DND-41 (cell line): ENCODE measurements around the gene SCG5.

Experiments
- ATAC-seq: fragments of 200-7000 bp; cut with Tn5 transposase; 3 replicates; pipeline ENCODE4 v1.9.1; 2021; ENCODE audit warnings: low read depth; ENCODE audit not compliant: insufficient read depth
- DNase-seq: peaks from one replicate; pipeline ENCODE4 v3.0.0-alpha.2; 2020
- H2AFZ ChIP-seq: 2 replicates; pipeline ENCODE4 v1.6.0; 2012; ENCODE audit warnings: low read depth, low read length
- H3K27ac ChIP-seq: 2 replicates; pipeline ENCODE4 v1.5.1; 2012; ENCODE audit warnings: low read length, inconsistent platforms
- H3K27me3 ChIP-seq: fragments of 200-600 bp; sonication (generic); 2 replicates; pipeline ENCODE4 v1.6.0; 2012; ENCODE audit warnings: low read length, mild to moderate bottlenecking, inconsistent platforms; ENCODE audit not compliant: insufficient read depth, poor library complexity
- H3K36me3 ChIP-seq: 2 replicates; pipeline ENCODE4 v1.5.1; 2012; ENCODE audit warnings: low read length, inconsistent platforms; ENCODE audit not compliant: insufficient read depth
- H3K4me1 ChIP-seq: 2 replicates; pipeline ENCODE4 v1.5.1; 2012; ENCODE audit warnings: mild to moderate bottlenecking, low read length; ENCODE audit not compliant: insufficient read depth
- H3K4me2 ChIP-seq: 2 replicates; pipeline ENCODE4 v1.6.0; 2012; ENCODE audit warnings: mild to moderate bottlenecking, moderate library complexity, low read length, inconsistent platforms; ENCODE audit not compliant: insufficient read depth
- H3K4me3 ChIP-seq, 2 experiments: fragments of 200-600 bp in 1 of 2; shearing (Covaris generic) in 1 of 2; 2 replicates each; pipeline ENCODE4 v1.5.1; 2012 to 2016; ENCODE audit warnings: inconsistent platforms in 2 of 2, low read length in 2 of 2, mild to moderate bottlenecking in 2 of 2, low read depth in 1 of 2, moderate library complexity in 1 of 2
- H3K79me2 ChIP-seq: 2 replicates; pipeline ENCODE4 v1.6.0; 2012; ENCODE audit warnings: low read length, inconsistent platforms; ENCODE audit not compliant: insufficient read depth
- H3K9ac ChIP-seq: 2 replicates; pipeline ENCODE4 v1.6.0; 2012; ENCODE audit warnings: low read depth, mild to moderate bottlenecking, inconsistent platforms, low read length, moderate library complexity
- H3K9me3 ChIP-seq: 2 replicates; pipeline ENCODE4 v1.5.1; 2012; ENCODE audit warnings: low read length, moderate library complexity, mild to moderate bottlenecking, inconsistent platforms; ENCODE audit not compliant: insufficient read depth, severe bottlenecking
- H4K20me1 ChIP-seq: 2 replicates; pipeline ENCODE4 v1.6.0; 2012; ENCODE audit warnings: low read length; ENCODE audit not compliant: insufficient read depth
- EZH2 ChIP-seq: IDR thresholded peaks from 3 replicates; pipeline ENCODE4 v1.6.1; 2012; ENCODE audit warnings: borderline replicate concordance, low read depth, mild to moderate bottlenecking, moderate library complexity, low read length, inconsistent platforms; ENCODE audit not compliant: severe bottlenecking
- TF ChIP-seq, protein P1 (sequence below): IDR thresholded peaks from 2 replicates; pipeline ENCODE4 v1.5.1; 2012; ENCODE audit warnings: borderline replicate concordance, low read length, moderate library complexity, mild to moderate bottlenecking; ENCODE audit not compliant: poor library complexity, severe bottlenecking; ENCODE audit errors: extremely low read depth

SCG5 gene

DNA sequence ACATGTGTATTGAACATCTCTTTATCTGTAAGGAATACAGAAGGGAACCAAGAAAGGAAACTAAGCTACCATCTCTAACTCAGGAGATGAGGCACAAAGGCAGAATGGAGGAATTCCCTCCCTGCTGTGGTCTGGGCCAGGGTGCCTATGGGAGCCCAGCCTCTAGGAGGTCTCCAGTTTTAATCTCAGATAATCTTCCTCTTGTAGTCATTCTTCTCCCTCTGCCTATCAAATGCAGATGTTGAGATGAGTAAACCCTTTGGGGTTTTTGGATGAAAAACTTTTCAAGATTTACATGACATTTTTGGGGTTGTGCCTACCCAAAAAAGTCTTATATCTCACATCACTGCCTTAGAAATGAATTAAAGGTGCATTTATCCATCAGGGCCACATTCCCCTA is 23.3 kb downstream of the SCG5 start:
- H3K9me3 ChIP-seq: no peaks in the 10 kb centered on the region
- no peak for DNase-seq
- H3K4me3 ChIP-seq: no peak overlapping the region
- no peaks in the 10 kb centered on the region for H3K27me3 ChIP-seq
- H4K20me1 ChIP-seq: no peaks in the 10 kb centered on the region
- TF ChIP-seq, protein P1, sequence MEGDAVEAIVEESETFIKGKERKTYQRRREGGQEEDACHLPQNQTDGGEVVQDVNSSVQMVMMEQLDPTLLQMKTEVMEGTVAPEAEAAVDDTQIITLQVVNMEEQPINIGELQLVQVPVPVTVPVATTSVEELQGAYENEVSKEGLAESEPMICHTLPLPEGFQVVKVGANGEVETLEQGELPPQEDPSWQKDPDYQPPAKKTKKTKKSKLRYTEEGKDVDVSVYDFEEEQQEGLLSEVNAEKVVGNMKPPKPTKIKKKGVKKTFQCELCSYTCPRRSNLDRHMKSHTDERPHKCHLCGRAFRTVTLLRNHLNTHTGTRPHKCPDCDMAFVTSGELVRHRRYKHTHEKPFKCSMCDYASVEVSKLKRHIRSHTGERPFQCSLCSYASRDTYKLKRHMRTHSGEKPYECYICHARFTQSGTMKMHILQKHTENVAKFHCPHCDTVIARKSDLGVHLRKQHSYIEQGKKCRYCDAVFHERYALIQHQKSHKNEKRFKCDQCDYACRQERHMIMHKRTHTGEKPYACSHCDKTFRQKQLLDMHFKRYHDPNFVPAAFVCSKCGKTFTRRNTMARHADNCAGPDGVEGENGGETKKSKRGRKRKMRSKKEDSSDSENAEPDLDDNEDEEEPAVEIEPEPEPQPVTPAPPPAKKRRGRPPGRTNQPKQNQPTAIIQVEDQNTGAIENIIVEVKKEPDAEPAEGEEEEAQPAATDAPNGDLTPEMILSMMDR: no peak
- no peak for TF ChIP-seq EZH2
- ATAC-seq: no peak
- no peaks in the 10 kb centered on the region for H3K4me1 ChIP-seq
- no peak overlapping the region for H3K9ac ChIP-seq
- H3K79me2 ChIP-seq: no peaks in the 10 kb centered on the region
- H3K27ac ChIP-seq: no peak overlapping the region
- H3K4me2 ChIP-seq: no peak overlapping the region
- H3K36me3 ChIP-seq: no peaks in the 10 kb centered on the region; the same call in 1 of the 2 replicates
- no peak overlapping the region for H2AFZ ChIP-seq

DNA sequence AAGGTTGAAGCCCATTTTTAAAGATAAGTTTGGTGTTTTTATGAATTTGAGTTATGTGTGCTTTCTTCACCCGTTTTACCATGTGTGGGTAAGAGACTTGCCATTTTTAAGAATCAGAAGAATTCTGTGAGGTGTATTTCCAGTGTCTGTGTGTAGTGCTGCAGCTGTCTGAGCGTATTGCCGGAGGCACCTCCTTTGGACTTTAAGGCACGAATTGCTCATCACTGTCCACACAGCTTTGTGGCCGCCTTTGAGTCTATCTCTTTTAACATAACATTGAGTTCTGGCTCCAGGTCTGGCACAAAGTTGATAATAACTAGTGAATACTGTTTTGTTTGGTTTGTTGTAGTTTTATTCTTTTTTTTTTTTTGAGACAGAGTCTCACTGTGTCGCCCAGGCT is 25.8 kb downstream of the SCG5 start:
- no peak for TF ChIP-seq EZH2
- no peak overlapping the region for H3K4me3 ChIP-seq
- H3K36me3 ChIP-seq: no peaks in the 10 kb centered on the region
- H3K4me2 ChIP-seq: no peak overlapping the region
- H3K9me3 ChIP-seq: no peaks in the 10 kb centered on the region
- H3K9ac ChIP-seq: no peak overlapping the region
- no peaks in the 10 kb centered on the region for H3K4me1 ChIP-seq
- DNase-seq: no peak
- H2AFZ ChIP-seq: no peak overlapping the region
- no peaks in the 10 kb centered on the region for H4K20me1 ChIP-seq
- no peaks in the 10 kb centered on the region for H3K79me2 ChIP-seq
- no peak for ATAC-seq
- no peaks in the 10 kb centered on the region for H3K27me3 ChIP-seq
- H3K27ac ChIP-seq: no peak overlapping the region

DNA sequence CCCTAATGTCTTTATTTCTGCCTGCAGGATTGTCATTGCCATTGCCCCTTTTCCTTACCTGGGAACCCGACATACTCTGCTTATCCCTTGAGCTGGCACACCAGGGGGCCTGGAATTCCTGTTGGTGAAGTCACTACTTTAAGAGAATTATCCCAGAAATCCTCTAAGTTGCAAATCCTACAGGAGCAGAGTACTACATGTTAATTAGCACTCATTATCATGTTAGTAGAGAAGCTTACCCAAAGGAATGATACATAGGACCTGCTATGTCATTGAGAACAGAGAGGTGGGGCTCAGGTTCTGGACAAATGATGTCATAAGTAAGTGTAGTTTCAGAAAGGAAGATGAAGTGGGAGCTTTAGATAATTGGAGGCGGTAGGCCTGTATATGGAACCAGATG is 27.4 kb downstream of the SCG5 start:
- TF ChIP-seq EZH2: no peak
- TF ChIP-seq, protein P1: no peak
- H3K4me1 ChIP-seq: no peaks in the 10 kb centered on the region
- H3K27me3 ChIP-seq: no peaks in the 10 kb centered on the region
- H3K27ac ChIP-seq: no peak overlapping the region
- no peak overlapping the region for H2AFZ ChIP-seq
- no peak overlapping the region for H3K4me2 ChIP-seq
- no peak for ATAC-seq
- no peak overlapping the region for H3K9ac ChIP-seq
- H3K36me3 ChIP-seq: no peaks in the 10 kb centered on the region
- DNase-seq: no peak
- no peaks in the 10 kb centered on the region for H4K20me1 ChIP-seq
- H3K79me2 ChIP-seq: no peaks in the 10 kb centered on the region
- H3K9me3 ChIP-seq: no peaks in the 10 kb centered on the region
- H3K4me3 ChIP-seq: no peak overlapping the region

DNA sequence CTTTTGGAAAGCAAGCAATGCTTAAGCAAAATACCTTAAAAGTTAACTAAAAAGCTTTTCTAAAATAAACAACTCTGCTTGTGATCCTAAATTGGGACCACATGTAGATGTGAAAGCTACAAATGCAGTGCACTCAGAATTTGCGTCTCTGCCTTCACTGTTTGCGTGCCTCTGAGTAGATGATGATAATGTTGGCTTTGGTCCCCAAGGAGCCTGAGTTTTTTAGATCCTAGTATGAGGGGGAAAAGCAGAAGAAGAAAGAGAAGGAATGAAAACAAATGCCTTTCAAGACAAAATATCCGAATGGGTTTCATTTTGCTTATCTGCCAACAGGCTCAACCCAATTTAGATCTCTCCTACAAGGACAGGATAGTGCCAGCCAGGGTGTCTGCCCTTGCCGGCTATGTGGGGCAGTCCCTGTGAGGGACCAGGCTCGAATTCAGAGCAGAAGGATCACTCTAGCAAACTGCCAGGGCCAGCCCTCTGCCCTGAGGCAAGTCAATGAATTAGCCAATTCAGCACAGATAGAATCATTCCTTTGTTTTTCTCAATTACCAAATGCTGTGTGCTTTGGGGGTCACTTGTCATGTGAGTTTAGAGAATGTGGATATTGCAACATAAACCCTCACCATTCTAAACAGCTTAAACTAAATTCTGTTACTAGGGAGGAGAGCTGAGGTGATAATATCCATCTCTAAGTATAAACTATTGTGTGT is 28.5 kb downstream of the SCG5 start:
- Histone ChIP-seq H2AFZ (no peak overlapping the region), H4K20me1 (no peaks in the 10 kb centered on the region), H3K36me3 (no peaks in the 10 kb centered on the region), H3K9ac (no peak overlapping the region), H3K27ac (no peak overlapping the region), H3K79me2 (no peaks in the 10 kb centered on the region), H3K27me3 (no peaks in the 10 kb centered on the region), H3K9me3 (no peaks in the 10 kb centered on the region), H3K4me1 (no peaks in the 10 kb centered on the region), H3K4me2 (no peak overlapping the region), H3K4me3 (no peak overlapping the region)
- TF ChIP-seq, protein P1: no peak
- no peak for TF ChIP-seq EZH2
- ATAC-seq: no peak
- DNase-seq: no peak
